Tibial artery (tissue), 4 donors: ENCODE data around the gene SLC9A8.
"Not testable (repeated sequence)": the region's sequence is repeated elsewhere in the genome, so short reads cannot be mapped to it uniquely, and the experiment has no call there.

Source experiments
- DNase-seq, 2 donors: peaks; one replicate each; pipeline ENCODE4 v3.0.0-alpha.2; 2019
- H3K27ac ChIP-seq, 2 donors: fragments of 200-600 bp; sonication (generic) in 1 of 2; 1 replicate in 1 of 2; 2 replicates in 1 of 2; pipeline ENCODE4 v1.5.1; 2018 to 2019; ENCODE audit warnings: mild to moderate bottlenecking in 1 of 2
- H3K27me3 ChIP-seq, 2 donors: fragments of 200-600 bp; sonication (generic) in 1 of 2; one replicate each; pipeline versions ENCODE4 v1.5.1 to v1.6.0; 2016 to 2019
- H3K36me3 ChIP-seq, 3 donors: fragments of 200-600 bp; sonication (generic) in 2 of 3; one replicate each; pipeline ENCODE4 v1.5.1; 2016 to 2019; ENCODE audit warnings: mild to moderate bottlenecking in 2 of 3
- H3K4me1 ChIP-seq, 4 donors: fragments of 200-600 bp; sonication (generic) in 2 of 4; 1 replicate in 3 of 4; 2 replicates in 1 of 4; pipeline ENCODE4 v1.5.1; 2016 to 2019
- H3K4me3 ChIP-seq, 2 donors: fragments of 200-600 bp; sonication (generic) in 1 of 2; 1 replicate in 1 of 2; 2 replicates in 1 of 2; pipeline ENCODE4 v1.5.1; 2018 to 2019; ENCODE audit warnings: mild to moderate bottlenecking in 2 of 2
- H3K9me3 ChIP-seq, 3 donors: fragments of 200-600 bp; sonication (generic) in 1 of 3; one replicate each; pipeline ENCODE4 v1.5.1; 2016 to 2019
- CTCF ChIP-seq, 2 experiments: fragments of 200-600 bp in 1 of 2; fragments of 450-650 bp in 1 of 2; IDR thresholded peaks; one replicate each; pipeline ENCODE4 v1.5.1; 2017 to 2019; ENCODE audit warnings: antibody characterized with exemption in 2 of 2, mild to moderate bottlenecking in 1 of 2, moderate library complexity in 1 of 2
- intact Hi-C: fragments of 100-400 bp; cut with DNase I; formaldehyde crosslinking; loops from one replicate; pipeline ENCODE4 v1.15.0; 2023; ENCODE audit warnings: low total_unique reads

The SLC9A8 gene

GRCh38 chr20:49796600-49797343 is 15.9 kb upstream of the SLC9A8 start:
- Histone ChIP-seq H3K27ac (no peak overlapping the region), H3K4me3 (no peak overlapping the region), H3K36me3 (no peaks in the 10 kb centered on the region), H3K4me1 (no peaks in the 10 kb centered on the region), H3K9me3 (no peaks in the 10 kb centered on the region), H3K27me3 (no peaks in the 10 kb centered on the region)
- intact Hi-C loops: no loop called here
- peak in 1 of 2 donors; percentile 3 for DNase-seq
- TF ChIP-seq CTCF (IDR thresholded peaks at IDR 0.05): no peak

DNA sequence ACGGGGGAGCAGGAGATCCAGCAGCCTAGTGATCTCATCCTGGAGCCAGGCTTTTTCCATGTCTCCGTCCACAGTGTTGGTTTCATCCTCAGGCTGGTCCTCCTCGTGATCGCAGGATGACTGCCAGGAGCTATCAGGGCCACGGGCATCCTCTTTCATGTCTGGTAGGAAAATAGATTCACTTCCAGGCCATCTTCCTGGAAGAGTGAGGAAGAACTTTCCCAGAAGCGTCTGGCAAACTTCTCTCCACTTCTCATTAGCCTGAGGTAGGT is 15.3 kb upstream of the SLC9A8 start:
- no peak overlapping the region for H3K27ac ChIP-seq
- H3K27me3 ChIP-seq: no peaks in the 10 kb centered on the region
- H3K4me3 ChIP-seq: no peak overlapping the region
- TF ChIP-seq CTCF (IDR thresholded peaks at IDR 0.05): no peak
- no peaks in the 10 kb centered on the region for H3K9me3 ChIP-seq
- peak in 1 of 2 donors; percentile 41 for DNase-seq
- no peaks in the 10 kb centered on the region for H3K36me3 ChIP-seq
- no peaks in the 10 kb centered on the region for H3K4me1 ChIP-seq
- intact Hi-C loops: no loop called here

GRCh38 chr20:49798718-49799117 is 13.9 kb upstream of the SLC9A8 start:
- Histone ChIP-seq H3K36me3 (no peaks in the 10 kb centered on the region), H3K4me3 (no peak overlapping the region), H3K27ac (no peak overlapping the region), H3K4me1 (no peaks in the 10 kb centered on the region), H3K27me3 (no peaks in the 10 kb centered on the region), H3K9me3 (no peaks in the 10 kb centered on the region)
- no peak for TF ChIP-seq CTCF (IDR thresholded peaks at IDR 0.05)
- no peak for DNase-seq
- intact Hi-C loops: no loop called here

- intact Hi-C loops: no loop called here
- H3K9me3 ChIP-seq: no peaks in the 10 kb centered on the region
- TF ChIP-seq CTCF (IDR thresholded peaks at IDR 0.05): no peak
Measured at GRCh38 chr20:49799698-49800097, 12.9 kb upstream of the SLC9A8 start.

GRCh38 chr20:49803418-49803817 is 9.2 kb upstream of the SLC9A8 start:
- DNase-seq: no peak
- no peak overlapping the region for H3K4me3 ChIP-seq
- no peaks in the 10 kb centered on the region for H3K4me1 ChIP-seq
- H3K27me3 ChIP-seq: no peaks in the 10 kb centered on the region
- no peaks in the 10 kb centered on the region for H3K36me3 ChIP-seq
- no peak overlapping the region for H3K27ac ChIP-seq
- no peaks in the 10 kb centered on the region for H3K9me3 ChIP-seq
- intact Hi-C loops: no loop called here
- no peak for TF ChIP-seq CTCF (IDR thresholded peaks at IDR 0.05)

More at GRCh38 chr20:49799698-49800097, 12.9 kb upstream of the SLC9A8 start:
- H3K4me3 ChIP-seq: no peak overlapping the region
- no peak for DNase-seq
- no peaks in the 10 kb centered on the region for H3K27me3 ChIP-seq
- H3K27ac ChIP-seq: no peak overlapping the region
- H3K4me1 ChIP-seq: no peaks in the 10 kb centered on the region
- H3K36me3 ChIP-seq: no peaks in the 10 kb centered on the region

GRCh38 chr20:49804364-49804763 is 8.3 kb upstream of the SLC9A8 start:
- Histone ChIP-seq H3K4me3 (no peak overlapping the region), H3K4me1 (no peaks in the 10 kb centered on the region), H3K9me3 (no peaks in the 10 kb centered on the region), H3K27me3 (no peaks in the 10 kb centered on the region), H3K27ac (no peak overlapping the region), H3K36me3 (no peaks in the 10 kb centered on the region)
- intact Hi-C loops: no loop called here
- no peak for TF ChIP-seq CTCF (IDR thresholded peaks at IDR 0.05)
- DNase-seq: no peak

GRCh38 chr20:49805224-49805876 is 7.3 kb upstream of the SLC9A8 start:
- H3K27ac ChIP-seq, H3K27me3 ChIP-seq, H3K4me1 ChIP-seq, H3K9me3 ChIP-seq, H3K36me3 ChIP-seq, intact Hi-C loops, DNase-seq, H3K4me3 ChIP-seq: not testable (repeated sequence)
